HG02610 (cell line): Measurements from ENCODE around the gene CAPN1.

ENCODE experiments used
- ATAC-seq: cut with Tn5 transposase; IDR thresholded peaks from one replicate; pipeline ENCODE4 v1.9.1; 2021; ENCODE audit warnings: mild to moderate bottlenecking, moderate library complexity; ENCODE audit not compliant: unreplicated experiment

CAPN1 gene

DNA sequence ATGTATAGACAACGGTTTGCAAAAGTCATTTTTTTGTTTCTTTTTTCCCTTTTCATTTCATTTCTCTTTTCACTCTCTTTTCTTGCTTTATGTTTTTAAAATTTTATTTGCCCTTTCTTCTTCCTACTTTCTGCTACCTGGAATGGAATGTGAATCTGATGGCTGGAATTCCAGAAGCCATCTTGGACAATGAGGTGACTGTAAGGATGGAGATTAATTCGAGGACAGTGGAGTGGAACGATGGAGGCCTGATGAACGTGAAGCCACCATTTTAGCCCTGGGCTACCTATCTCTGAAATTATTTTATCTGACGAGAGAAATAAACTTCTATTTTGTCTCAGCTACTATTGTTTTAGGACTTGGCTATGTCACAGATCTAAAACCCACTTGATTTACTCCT, 77.3 kb downstream of the CAPN1 start:
- no peak for ATAC-seq

DNA sequence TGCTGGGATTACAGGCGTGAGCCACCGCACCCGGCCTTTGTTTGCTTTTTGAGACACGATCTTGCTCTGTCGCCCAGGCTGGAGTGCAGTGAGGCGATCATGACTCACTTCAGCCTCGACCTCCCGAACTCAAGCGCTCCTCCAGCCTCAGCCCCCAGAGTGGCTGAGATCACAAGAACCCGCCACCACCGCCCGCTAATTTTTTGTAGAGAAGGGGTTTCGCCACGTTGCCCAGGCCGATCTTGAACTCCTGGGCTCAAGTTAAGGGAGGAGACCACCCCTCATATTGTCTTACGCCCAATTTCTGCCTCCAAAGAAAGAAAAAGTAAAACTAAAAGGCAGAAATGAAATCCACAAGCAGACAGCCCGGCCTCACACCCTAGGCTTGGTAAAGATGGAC, 78.6 kb downstream of the CAPN1 start:
- ATAC-seq: no peak

DNA sequence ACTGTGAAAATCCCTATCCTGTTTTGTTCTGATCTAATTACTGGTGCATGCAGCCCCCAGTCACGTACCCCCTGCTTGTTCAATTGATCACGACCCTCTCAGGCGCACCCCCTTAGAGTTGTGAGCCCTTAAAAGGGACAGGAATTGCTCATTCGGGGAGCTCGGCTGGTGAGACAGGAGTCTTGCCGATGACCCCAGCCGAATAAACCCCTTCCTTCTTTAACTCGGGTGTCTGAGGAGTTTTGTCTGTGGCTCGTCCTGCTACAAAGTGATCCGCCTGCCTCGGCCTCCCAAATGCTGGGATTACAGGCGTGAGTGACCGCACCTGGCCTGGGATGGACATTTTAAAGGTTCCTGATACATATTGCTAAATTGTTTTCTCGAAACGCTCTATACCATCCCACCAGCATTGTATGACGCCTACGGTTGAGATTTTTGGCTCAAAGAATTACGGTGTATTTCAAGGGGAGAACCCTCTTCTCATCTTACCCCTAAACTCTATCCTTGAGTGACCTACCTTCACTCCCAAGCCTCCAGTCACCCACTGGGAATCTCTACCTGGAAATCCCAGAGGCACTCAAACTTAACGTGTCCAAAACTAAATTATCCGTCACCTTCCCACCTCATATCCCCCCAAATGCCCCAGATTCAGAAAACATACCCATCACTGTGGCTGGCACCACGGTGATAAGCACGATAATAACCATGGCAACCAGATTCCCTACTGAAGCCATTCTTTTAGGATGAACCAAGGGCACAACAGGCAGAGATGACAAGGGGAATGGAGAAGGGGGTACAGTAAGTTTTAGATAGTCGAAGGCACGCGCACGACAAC, 79.2 kb downstream of the CAPN1 start:
- no peak for ATAC-seq
